GM12864 (cell line): ENCODE measurements around the gene OR10A6.

ENCODE experiments used
- DNase-seq: peaks from one replicate; pipeline ENCODE4 v3.0.0-alpha.2; 2011; ENCODE audit warnings: low read depth
- H3K4me3 ChIP-seq: 2 replicates; pipeline ENCODE4 v1.5.1; 2011; ENCODE audit warnings: mild to moderate bottlenecking, low read depth, low read length, control low read depth
- CTCF ChIP-seq: IDR thresholded peaks from 2 replicates; pipeline ENCODE4 v1.5.1; 2011; ENCODE audit warnings: low read depth, mild to moderate bottlenecking, moderate library complexity, low read length, control low read depth, inconsistent platforms; ENCODE audit errors: missing control alignments

OR10A6 gene

DNA sequence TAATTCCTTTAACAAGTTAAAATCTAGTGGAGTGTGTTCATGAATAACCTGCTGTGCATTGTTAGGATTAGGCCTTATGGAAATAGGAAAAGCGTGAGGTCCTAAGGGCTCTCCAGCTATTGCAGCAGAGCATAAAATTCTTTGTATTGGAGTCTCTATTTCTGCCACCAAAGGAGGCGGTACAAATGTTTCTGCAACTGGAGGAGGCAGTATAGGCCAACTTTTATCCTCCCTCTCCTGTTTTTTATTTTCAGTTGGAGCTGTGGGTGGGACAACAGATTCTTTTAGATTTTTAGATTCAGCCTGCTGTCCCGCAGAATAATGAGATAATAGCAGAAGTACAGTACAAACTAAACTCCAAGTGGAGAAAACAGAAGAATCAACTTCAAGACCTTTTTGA lies 26.2 kb downstream of the OR10A6 start:
- no peak for TF ChIP-seq CTCF
- DNase-seq = no peak
- H3K4me3 ChIP-seq = no peak overlapping the region

GRCh38 chr11:7903940-7904339 lies 27.1 kb downstream of the OR10A6 start:
- H3K4me3 ChIP-seq = no peak overlapping the region
- no peak for TF ChIP-seq CTCF
- no peak for DNase-seq

DNA sequence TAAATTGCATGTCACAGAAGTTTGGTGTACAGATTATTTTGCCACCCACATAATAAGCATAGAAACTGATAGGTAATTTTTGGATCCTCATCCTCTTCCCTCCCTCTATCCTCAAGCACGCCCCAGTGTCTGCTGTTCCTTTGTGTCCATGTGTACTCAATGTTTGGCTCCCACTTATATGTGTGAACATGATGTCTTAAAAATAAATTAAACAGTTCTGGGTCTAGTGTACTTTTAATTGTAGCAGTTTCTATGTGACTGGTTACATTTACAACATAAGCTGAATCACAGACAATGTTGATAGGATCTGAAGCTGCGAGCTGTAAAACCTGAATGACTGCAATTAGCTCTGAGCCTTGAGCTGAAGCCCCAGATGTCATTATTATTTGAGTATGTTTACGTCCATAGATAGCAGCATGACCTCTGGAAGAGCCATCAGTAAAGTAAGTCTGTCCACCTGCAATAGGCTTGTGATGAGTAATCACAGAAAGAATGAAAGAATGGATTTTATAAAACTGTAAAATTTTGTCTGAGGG lies 29.7 kb downstream of the OR10A6 start:
- no peak overlapping the region for H3K4me3 ChIP-seq
- TF ChIP-seq CTCF = no peak
- DNase-seq = no peak

DNA sequence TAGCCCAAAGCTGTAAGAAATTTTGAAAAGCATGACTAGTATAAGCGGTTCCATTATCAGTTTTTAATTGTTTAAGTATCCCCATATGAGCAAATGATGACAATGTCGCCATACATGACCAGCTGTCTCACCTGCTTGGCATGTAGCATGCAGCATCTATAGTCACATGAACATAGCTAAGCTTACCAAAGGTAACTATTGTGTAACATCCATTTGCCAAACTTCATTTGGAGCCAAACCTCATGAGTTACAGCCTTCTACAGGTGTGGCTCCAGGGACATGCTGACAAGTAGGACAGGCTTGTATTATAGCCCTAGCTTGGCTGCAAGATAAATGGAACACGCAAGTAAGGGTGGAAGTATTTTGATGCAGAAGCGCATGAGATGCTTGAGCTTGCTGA lies 30.4 kb downstream of the OR10A6 start:
- TF ChIP-seq CTCF = no peak
- H3K4me3 ChIP-seq = no peak overlapping the region
- no peak for DNase-seq

DNA sequence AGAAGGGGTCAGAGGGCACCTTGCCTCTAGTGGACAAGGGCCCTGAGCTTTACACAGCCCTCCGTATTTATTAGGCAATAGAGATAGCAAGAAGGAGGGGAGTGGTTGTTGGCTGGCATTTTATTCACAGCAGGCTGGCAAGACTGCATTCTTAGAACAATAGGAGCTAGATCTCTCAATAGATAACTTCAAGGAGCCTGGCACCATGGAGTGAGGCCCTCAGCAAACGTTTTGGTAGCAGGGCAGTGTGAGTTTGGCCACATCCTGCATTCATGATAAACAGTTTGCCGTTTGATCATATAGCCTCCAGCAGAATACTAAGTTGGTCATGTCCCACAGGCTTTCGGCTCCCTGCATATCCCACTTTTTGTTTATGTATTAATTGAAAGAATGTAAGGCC lies 31.6 kb downstream of the OR10A6 start:
- H3K4me3 ChIP-seq = no peak overlapping the region
- no peak for DNase-seq

DNA sequence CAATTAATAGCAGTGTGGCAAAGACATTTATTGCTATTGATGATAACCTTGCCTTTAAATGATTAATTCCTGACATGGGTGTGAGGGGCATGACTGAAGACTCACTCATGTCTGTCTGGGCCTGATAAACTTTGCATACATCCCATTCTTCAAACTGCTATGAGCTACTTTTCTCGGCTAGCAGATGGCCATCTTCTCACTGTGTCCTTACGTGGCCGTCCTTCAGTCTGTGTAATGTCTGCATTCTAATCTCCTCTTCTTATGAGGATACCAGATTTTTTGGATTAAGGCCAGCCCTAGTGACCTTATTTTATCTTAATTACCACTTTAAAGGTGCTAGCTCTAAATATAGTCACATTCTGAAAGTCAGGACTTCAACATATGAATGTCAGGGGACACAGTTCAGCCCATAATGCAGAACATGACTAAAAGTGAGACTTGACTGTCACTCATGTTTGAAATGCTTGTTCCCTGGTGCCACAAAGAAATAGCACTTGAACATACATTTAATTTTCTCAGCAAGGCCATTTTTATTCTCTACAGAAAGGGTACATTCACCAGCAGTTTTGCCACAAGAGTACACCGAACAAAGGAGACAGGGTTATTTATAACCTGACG lies 32.3 kb downstream of the OR10A6 start:
- TF ChIP-seq CTCF = no peak
- DNase-seq = no peak

More for the DNA sequence above, 31.6 kb downstream of the OR10A6 start:
- TF ChIP-seq CTCF = no peak

DNA sequence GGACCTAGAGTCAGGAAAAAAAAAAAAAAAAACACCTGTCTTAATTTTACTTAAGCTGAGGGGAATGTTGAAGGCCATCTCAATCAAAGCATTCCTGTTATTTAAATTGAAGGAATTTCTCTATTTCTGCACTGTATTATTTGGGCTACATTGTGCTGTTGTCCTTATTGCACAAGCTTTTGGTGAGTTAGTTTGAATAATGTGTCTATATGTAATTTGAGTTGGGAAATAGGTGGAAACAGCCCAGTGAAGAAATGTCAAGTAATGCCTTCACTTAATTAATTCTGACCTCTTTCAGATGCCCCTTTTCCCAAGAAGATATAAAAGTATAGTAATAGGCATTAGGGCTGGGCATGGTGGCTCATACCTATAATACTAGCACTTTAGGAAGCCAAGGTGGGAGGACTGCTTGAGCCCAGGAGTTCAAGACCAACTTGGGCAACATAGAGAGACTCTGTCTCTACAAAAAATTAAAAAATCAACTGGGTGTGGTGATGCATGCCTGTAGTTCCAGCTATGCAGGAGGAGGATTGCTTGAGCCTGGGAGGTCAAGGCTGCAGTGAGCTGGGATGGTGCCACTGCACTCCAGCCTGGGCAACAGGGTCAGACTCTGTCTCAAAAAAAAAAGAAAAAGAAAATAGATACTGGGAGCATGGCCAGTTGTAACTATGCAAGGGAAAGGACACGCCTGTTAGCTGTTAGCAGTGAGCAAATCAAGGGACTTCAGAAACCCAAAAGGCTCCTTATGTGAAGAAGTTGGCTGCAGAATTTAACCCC lies 34.9 kb downstream of the OR10A6 start:
- no peak for TF ChIP-seq CTCF

More for the DNA sequence above, 32.3 kb downstream of the OR10A6 start:
- no peak overlapping the region for H3K4me3 ChIP-seq

More for the DNA sequence above, 34.9 kb downstream of the OR10A6 start:
- H3K4me3 ChIP-seq = no peak overlapping the region
- DNase-seq = no peak
